ENCODE results near the gene CLPTM1L.

CLPTM1L gene

GRCh38 chr5:1358726-1359025, 13.8 kb upstream of the CLPTM1L start:
- H3K4me3 ChIP-seq (ENCODE audit: low read length), result no peak overlapping the region
- H3K4me1 ChIP-seq (ENCODE audit: insufficient read depth, low read length), result peaks cover 7% of the 10 kb centered on the region; the same call in 1 of the 2 replicates
- no peak overlapping the region for H3K9ac ChIP-seq (ENCODE audit: low read depth, low read length)
- no peaks in the 10 kb centered on the region for H3K36me3 ChIP-seq (ENCODE audit: insufficient read depth, low read length)
- no peak overlapping the region for H3K27ac ChIP-seq (ENCODE audit: low read depth, low read length)
- WGBS, result 92% methylated on average over 10 of the region's 10 CpGs
- H3K9me3 ChIP-seq (ENCODE audit: insufficient read depth, low read depth, low read length), result no peaks in the 10 kb centered on the region
- H3K27me3 ChIP-seq (ENCODE audit: insufficient read depth, low read length), result no peaks in the 10 kb centered on the region

DNA sequence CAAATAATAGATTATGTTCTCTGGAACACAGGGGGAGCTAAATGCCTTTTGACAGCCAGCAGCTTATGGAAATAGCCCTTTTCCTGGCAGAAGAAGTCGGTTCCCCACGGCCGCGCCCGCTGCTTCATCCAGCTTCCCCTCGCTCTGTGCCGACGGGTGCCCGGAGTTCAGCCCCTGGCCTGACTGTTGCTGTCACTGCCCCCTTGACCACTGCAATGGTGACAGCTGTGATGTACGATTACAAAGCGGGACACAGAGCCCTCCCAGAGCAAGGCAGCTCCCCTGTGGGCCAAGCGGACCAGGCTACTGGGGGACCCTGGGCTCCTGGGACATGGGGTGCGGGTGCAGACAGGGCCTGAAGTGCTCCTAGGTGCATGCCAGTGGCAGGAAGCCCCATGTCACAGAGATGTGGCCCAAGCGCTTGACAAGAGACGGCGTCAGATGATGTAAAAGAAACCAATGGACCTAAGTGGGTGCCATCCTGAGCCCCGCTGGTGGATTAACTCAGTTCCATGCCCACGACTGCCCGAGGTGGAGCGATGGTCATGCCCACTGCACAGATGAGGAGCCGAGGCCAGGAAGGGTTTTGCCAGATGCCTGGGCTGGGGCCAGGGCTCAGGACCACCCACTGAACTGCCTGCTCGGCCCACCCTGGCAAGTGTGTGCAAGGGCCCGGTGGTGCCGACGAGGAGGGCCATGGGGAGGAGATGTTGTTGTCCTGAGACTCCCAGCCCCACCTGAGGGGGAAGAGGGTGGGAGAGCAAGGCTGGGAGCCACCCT, 13.2 kb upstream of the CLPTM1L start:
- H3K4me1 ChIP-seq (ENCODE audit: insufficient read depth, low read length), result peaks cover 7% of the 10 kb centered on the region; the same call in 1 of the 2 replicates
- H3K27me3 ChIP-seq (ENCODE audit: insufficient read depth, low read length), result no peaks in the 10 kb centered on the region
- H3K36me3 ChIP-seq (ENCODE audit: insufficient read depth, low read length), result no peaks in the 10 kb centered on the region
- H3K9me3 ChIP-seq (ENCODE audit: insufficient read depth, low read depth, low read length), result no peaks in the 10 kb centered on the region
- H3K27ac ChIP-seq (ENCODE audit: low read depth, low read length), result no peak overlapping the region
- 93% methylated on average over 25 of the region's 25 CpGs for WGBS
- H3K9ac ChIP-seq (ENCODE audit: low read depth, low read length), result no peak overlapping the region
- H3K4me3 ChIP-seq (ENCODE audit: low read length), result no peak overlapping the region

DNA sequence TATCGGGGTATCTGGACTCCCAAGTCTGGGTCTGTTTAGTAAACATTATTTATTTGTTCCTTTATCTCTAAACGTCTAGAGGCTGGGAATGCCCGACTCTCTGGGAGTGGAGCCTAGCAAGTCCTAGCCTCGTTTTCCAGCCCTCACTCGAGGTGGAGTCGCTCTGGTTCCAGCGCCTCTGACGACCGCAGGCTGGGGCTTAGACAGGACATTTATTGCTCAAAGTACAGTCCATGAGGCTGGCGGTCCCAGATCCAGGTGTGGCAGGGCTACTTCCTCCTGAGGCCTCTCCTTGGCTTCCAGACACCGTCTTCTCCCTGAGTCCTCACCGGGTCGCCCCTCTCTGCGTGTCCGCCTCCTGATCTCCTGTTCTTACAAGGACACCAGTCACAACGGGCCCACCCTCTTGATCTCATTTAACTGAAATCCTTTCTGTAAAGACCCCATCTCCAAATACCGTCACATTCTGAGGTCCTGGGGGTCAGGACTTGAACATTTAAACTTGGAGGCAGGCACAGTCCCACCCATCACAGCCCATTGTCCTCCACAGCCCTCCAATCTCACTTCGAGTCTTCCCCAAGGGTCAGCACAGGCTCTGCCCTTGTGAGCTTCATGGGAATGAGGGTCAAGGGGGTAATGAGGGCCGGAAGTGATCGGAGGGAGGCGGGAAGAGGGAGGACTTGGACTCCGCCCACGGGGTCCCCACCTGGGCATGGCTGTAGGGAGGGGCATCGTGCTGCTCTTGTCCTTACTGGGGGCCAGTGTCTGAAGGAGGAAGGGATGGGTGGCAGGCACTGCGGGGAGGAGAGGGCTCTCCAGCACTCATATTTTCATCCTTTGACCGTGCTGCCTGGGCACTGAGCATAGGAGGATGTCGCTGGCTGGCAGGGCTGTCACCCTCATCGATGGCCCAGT, 12.2 kb upstream of the CLPTM1L start:
- Histone ChIP-seq H3K9ac (ENCODE audit: low read depth, low read length) (no peak overlapping the region), H3K27ac (ENCODE audit: low read depth, low read length) (no peak overlapping the region), H3K4me3 (ENCODE audit: low read length) (no peak overlapping the region), H3K4me1 (ENCODE audit: insufficient read depth, low read length) (peaks cover 7% of the 10 kb centered on the region; the same call in 1 of the 2 replicates), H3K9me3 (ENCODE audit: insufficient read depth, low read depth, low read length) (no peaks in the 10 kb centered on the region), H3K27me3 (ENCODE audit: insufficient read depth, low read length) (no peaks in the 10 kb centered on the region), H3K36me3 (ENCODE audit: insufficient read depth, low read length) (no peaks in the 10 kb centered on the region)
- WGBS, result 88% methylated on average over 27 of the region's 28 CpGs

GRCh38 chr5:1354576-1354975, 9.7 kb upstream of the CLPTM1L start:
- Histone ChIP-seq H3K27me3 (ENCODE audit: insufficient read depth, low read length) (no peaks in the 10 kb centered on the region), H3K27ac (ENCODE audit: low read depth, low read length) (no peak overlapping the region)
- WGBS, result 50% methylated on average over 4 of the region's 4 CpGs

GRCh38 chr5:1352231-1353219, 7.6 kb upstream of the CLPTM1L start:
- 81% methylated on average over 10 of the region's 10 CpGs for WGBS
- Histone ChIP-seq H3K9me3 (ENCODE audit: insufficient read depth, low read depth, low read length) (no peaks in the 10 kb centered on the region), H3K4me1 (ENCODE audit: insufficient read depth, low read length) (peaks cover 7% of the 10 kb centered on the region; the same call in 1 of the 2 replicates), H3K36me3 (ENCODE audit: insufficient read depth, low read length) (no peaks in the 10 kb centered on the region), H3K27ac (ENCODE audit: low read depth, low read length) (no peak overlapping the region), H3K4me3 (ENCODE audit: low read length) (no peak overlapping the region), H3K9ac (ENCODE audit: low read depth, low read length) (no peak overlapping the region), H3K27me3 (ENCODE audit: insufficient read depth, low read length) (no peaks in the 10 kb centered on the region)

More at GRCh38 chr5:1354576-1354975, 9.7 kb upstream of the CLPTM1L start:
- Histone ChIP-seq H3K9me3 (ENCODE audit: insufficient read depth, low read depth, low read length) (no peaks in the 10 kb centered on the region), H3K4me3 (ENCODE audit: low read length) (no peak overlapping the region), H3K36me3 (ENCODE audit: insufficient read depth, low read length) (no peaks in the 10 kb centered on the region), H3K9ac (ENCODE audit: low read depth, low read length) (no peak overlapping the region), H3K4me1 (ENCODE audit: insufficient read depth, low read length) (peaks cover 7% of the 10 kb centered on the region; the same call in 1 of the 2 replicates)

GRCh38 chr5:1351156-1351555, 6.3 kb upstream of the CLPTM1L start:
- H3K27me3 ChIP-seq (ENCODE audit: insufficient read depth, low read length), result no peaks in the 10 kb centered on the region
- H3K4me3 ChIP-seq (ENCODE audit: low read length), result no peak overlapping the region
- no peaks in the 10 kb centered on the region for H3K36me3 ChIP-seq (ENCODE audit: insufficient read depth, low read length)
- H3K27ac ChIP-seq (ENCODE audit: low read depth, low read length), result no peak overlapping the region
- H3K9me3 ChIP-seq (ENCODE audit: insufficient read depth, low read depth, low read length), result no peaks in the 10 kb centered on the region
- H3K9ac ChIP-seq (ENCODE audit: low read depth, low read length), result no peak overlapping the region
- peaks cover 7% of the 10 kb centered on the region; the same call in 1 of the 2 replicates for H3K4me1 ChIP-seq (ENCODE audit: insufficient read depth, low read length)
- WGBS, result 71% methylated on average over 4 of the region's 4 CpGs

DNA sequence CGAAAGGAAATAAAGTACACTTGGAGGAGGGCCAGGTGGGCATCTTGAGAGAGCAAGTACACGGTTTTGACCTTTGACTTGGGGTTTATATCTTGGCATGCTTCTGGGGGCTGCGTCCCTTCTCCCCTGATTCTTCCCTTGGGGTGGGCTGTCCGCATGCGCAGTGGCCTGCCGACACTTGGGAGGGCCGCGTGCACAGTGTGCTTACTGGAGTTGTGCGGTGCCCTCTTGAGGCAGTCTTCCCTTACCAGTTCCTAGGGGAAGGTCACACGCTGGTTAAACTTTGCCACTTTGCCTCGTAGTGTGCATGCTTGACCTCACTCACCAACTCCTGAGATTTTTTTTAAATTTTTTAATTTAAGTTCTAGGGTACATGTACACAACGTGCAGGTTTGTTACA, 4.3 kb upstream of the CLPTM1L start:
- Histone ChIP-seq H3K9ac (ENCODE audit: low read depth, low read length) (no peak overlapping the region), H3K4me3 (ENCODE audit: low read length) (no peak overlapping the region), H3K9me3 (ENCODE audit: insufficient read depth, low read depth, low read length) (no peaks in the 10 kb centered on the region), H3K36me3 (ENCODE audit: insufficient read depth, low read length) (no peaks in the 10 kb centered on the region), H3K4me1 (ENCODE audit: insufficient read depth, low read length) (0 out of 2 replicates have a peak, but pooled peaks cover under 1% of the 10 kb centered on the region), H3K27ac (ENCODE audit: low read depth, low read length) (no peak overlapping the region), H3K27me3 (ENCODE audit: insufficient read depth, low read length) (no peaks in the 10 kb centered on the region)
- 71% methylated on average over 11 of the region's 12 CpGs for WGBS

- 100% methylated on average over 1 of the region's 1 CpG for WGBS
These were observed 4.0 kb upstream of the CLPTM1L start for GRCh38 chr5:1348986-1349245.

DNA sequence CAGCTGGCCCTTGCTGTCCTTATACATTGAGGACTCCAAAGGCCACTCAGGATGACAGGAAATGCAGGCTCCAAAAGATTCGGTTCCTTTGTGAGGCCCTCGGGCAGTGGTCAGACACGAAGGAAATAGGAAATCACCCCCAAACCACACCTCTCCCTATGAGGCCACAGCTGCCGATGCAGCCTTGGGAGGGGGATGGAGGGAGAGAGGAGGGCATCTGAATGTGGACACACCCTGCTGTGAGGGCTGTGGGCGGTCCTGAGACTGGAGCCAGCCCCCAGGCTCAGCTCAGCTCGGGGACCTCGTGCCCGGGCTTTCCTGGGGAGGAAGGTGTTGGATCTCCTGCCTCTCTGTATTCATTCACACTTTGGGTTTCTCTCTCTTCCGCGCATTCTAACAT, 2.7 kb upstream of the CLPTM1L start:
- H3K27me3 ChIP-seq (ENCODE audit: insufficient read depth, low read length), result no peaks in the 10 kb centered on the region
- no peaks in the 10 kb centered on the region for H3K9me3 ChIP-seq (ENCODE audit: insufficient read depth, low read depth, low read length)
- no peak overlapping the region for H3K27ac ChIP-seq (ENCODE audit: low read depth, low read length)
- H3K4me1 ChIP-seq (ENCODE audit: insufficient read depth, low read length), result no peaks in the 10 kb centered on the region
- H3K36me3 ChIP-seq (ENCODE audit: insufficient read depth, low read length), result peaks cover 13% of the 10 kb centered on the region
- no peak overlapping the region for H3K4me3 ChIP-seq (ENCODE audit: low read length)
- 73% methylated on average over 7 of the region's 10 CpGs for WGBS
- no peak overlapping the region for H3K9ac ChIP-seq (ENCODE audit: low read depth, low read length)

More at GRCh38 chr5:1348986-1349245, 4.0 kb upstream of the CLPTM1L start:
- H3K36me3 ChIP-seq (ENCODE audit: insufficient read depth, low read length), result no peaks in the 10 kb centered on the region
- no peak overlapping the region for H3K27ac ChIP-seq (ENCODE audit: low read depth, low read length)
- no peak overlapping the region for H3K4me3 ChIP-seq (ENCODE audit: low read length)
- H3K4me1 ChIP-seq (ENCODE audit: insufficient read depth, low read length), result no peaks in the 10 kb centered on the region
- H3K27me3 ChIP-seq (ENCODE audit: insufficient read depth, low read length), result no peaks in the 10 kb centered on the region
- H3K9me3 ChIP-seq (ENCODE audit: insufficient read depth, low read depth, low read length), result no peaks in the 10 kb centered on the region
- no peak overlapping the region for H3K9ac ChIP-seq (ENCODE audit: low read depth, low read length)

DNA sequence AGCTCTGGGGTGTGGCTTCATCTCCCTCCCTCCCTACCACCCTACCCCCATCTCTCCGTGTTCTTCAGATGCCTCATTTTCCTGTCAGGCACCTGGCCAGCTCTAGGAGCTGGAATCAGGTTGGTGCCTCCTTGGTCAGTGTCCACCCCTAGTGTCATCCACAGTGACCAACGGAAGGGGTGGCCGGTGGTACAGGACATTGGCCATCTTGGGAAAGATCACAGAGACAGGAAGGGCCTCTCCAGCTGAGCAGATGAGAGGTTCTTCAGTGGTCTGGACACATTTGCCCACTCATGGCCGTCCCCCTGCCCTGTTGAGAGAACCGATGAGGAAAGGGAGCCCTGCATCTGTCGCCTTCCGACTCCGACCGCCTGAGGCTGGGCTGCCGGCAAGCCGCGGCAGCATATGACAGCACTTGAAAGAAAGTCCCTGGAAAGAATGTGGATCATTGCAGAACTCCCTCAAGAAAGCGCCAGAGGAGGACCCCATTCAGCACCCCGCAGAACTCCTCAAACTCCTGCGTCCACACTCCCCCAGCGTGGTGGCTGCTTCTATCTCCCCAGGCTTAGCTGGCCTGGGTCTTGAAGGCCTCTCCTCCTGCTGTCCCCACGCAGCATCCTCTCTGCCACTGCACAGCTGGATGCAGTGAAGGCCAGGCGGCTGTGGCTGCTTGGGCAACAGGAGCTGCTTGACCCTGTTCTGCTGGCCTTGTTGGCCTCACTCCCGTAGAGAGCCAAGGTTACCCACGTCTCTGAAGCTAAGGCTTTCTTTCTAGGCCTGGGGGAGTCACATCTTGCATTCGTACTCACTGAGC, 1.9 kb upstream of the CLPTM1L start:
- 87% methylated on average over 20 of the region's 21 CpGs for WGBS
- Histone ChIP-seq H3K27ac (ENCODE audit: low read depth, low read length) (no peak overlapping the region), H3K4me3 (ENCODE audit: low read length) (no peak overlapping the region), H3K9me3 (ENCODE audit: insufficient read depth, low read depth, low read length) (no peaks in the 10 kb centered on the region), H3K36me3 (ENCODE audit: insufficient read depth, low read length) (peaks cover 20% of the 10 kb centered on the region), H3K9ac (ENCODE audit: low read depth, low read length) (no peak overlapping the region), H3K4me1 (ENCODE audit: insufficient read depth, low read length) (no peaks in the 10 kb centered on the region), H3K27me3 (ENCODE audit: insufficient read depth, low read length) (no peaks in the 10 kb centered on the region)

Measured in HUES64 (cell line).